MM.1S (cell line): ENCODE data around the gene DNER.

Experiments
- DNase-seq: peaks from one replicate; pipeline ENCODE4 v3.0.0-alpha.2; 2015
- H2AFZ ChIP-seq: fragments of 300-600 bp; sonication (generic); 2 replicates; pipeline ENCODE4 v1.6.0; 2016; ENCODE audit warnings: antibody characterized with exemption, low read length
- H3F3A ChIP-seq: fragments of 300-600 bp; sonication (generic); 2 replicates; pipeline ENCODE4 v1.6.1; 2016; ENCODE audit warnings: mild to moderate bottlenecking, antibody characterized with exemption, low read length, moderate library complexity, mixed read lengths; ENCODE audit not compliant: insufficient read depth
- H3K27ac ChIP-seq: fragments of 300-600 bp; sonication (generic); 2 replicates; pipeline ENCODE4 v1.5.1; 2016; ENCODE audit warnings: mild to moderate bottlenecking, low read length
- H3K27me3 ChIP-seq: fragments of 300-600 bp; sonication (generic); replicated peaks from 2 replicates; pipeline ENCODE4 v1.6.0; 2016; ENCODE audit warnings: low read length; ENCODE audit not compliant: insufficient read depth
- H3K36me3 ChIP-seq: fragments of 300-600 bp; sonication (generic); replicated peaks from 2 replicates; pipeline ENCODE4 v1.6.1; 2016; ENCODE audit warnings: mild to moderate bottlenecking, low read length, mixed read lengths; ENCODE audit not compliant: insufficient read depth
- H3K4me1 ChIP-seq: fragments of 300-600 bp; sonication (generic); 2 replicates; pipeline ENCODE4 v1.6.1; 2016; ENCODE audit warnings: low read length, mixed read lengths
- H3K4me2 ChIP-seq: fragments of 300-600 bp; sonication (generic); 2 replicates; pipeline ENCODE4 v1.6.0; 2016; ENCODE audit warnings: low read depth, low read length
- H3K4me3 ChIP-seq: fragments of 300-600 bp; sonication (generic); 2 replicates; pipeline ENCODE4 v1.5.1; 2016; ENCODE audit warnings: low read length, mixed read lengths
- H3K79me2 ChIP-seq: fragments of 300-600 bp; sonication (generic); 2 replicates; pipeline ENCODE4 v1.6.1; 2016; ENCODE audit warnings: mixed run types, low read length, mixed read lengths
- H3K9ac ChIP-seq: fragments of 300-600 bp; sonication (generic); 2 replicates; pipeline ENCODE4 v1.6.1; 2016; ENCODE audit warnings: low read length, mixed read lengths
- H3K9me2 ChIP-seq: fragments of 300-600 bp; sonication (generic); replicated peaks from 2 replicates; pipeline ENCODE4 v1.6.1; 2016; ENCODE audit warnings: mild to moderate bottlenecking, low read length, mixed read lengths; ENCODE audit not compliant: insufficient read depth
- H3K9me3 ChIP-seq: fragments of 300-600 bp; sonication (generic); replicated peaks from 2 replicates; pipeline ENCODE4 v1.6.1; 2016; ENCODE audit warnings: mild to moderate bottlenecking, low read length, mixed read lengths; ENCODE audit not compliant: insufficient read depth
- H4K20me1 ChIP-seq: fragments of 300-600 bp; sonication (generic); 2 replicates; pipeline ENCODE4 v1.6.1; 2016; ENCODE audit warnings: mild to moderate bottlenecking, low read length, moderate library complexity, mixed read lengths; ENCODE audit not compliant: insufficient read depth
- EZH2 ChIP-seq: fragments of 300-600 bp; sonication (generic); optimal IDR thresholded peaks from 2 replicates; pipeline ENCODE3; 2017; ENCODE audit warnings: low read depth, mild to moderate bottlenecking, antibody characterized with exemption, low read length, mixed read lengths
- EZH2phosphoT487 ChIP-seq: fragments of 300-600 bp; sonication (generic); IDR thresholded peaks from 2 replicates; pipeline ENCODE4 v1.6.1; 2018; ENCODE audit warnings: antibody characterized with exemption, low read length
- TF ChIP-seq, protein P1 (sequence below): fragments of 300-600 bp; sonication (generic); IDR thresholded peaks from 2 replicates; pipeline ENCODE4 v1.5.1; 2016; ENCODE audit warnings: antibody characterized with exemption, low read length, mixed read lengths

DNER gene

DNA sequence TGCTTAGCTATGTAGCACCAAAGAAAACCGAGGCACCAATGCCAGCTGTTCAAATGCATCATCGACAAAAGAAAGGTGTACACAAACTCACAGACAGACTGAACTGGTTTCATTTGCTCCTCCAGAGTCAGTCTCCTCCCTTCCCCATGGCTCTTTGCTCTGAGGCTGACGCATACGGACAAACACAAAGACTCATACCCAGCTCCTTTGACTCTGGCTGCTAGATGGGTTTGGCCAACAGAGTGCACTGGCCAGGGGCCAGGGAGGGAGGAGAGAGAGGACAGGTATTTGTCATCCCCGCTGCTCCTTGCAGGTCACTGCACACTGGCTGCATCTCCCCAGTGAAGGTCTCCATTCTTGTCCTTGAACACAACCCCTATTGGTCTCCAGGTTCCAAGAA lies 40.7 kb downstream of the DNER start:
- Histone ChIP-seq H3K27me3 (no peaks in the 10 kb centered on the region), H3K36me3 (no peaks in the 10 kb centered on the region), H3K4me3 (no peak overlapping the region), H4K20me1 (no peaks in the 10 kb centered on the region), H3K27ac (no peak overlapping the region), H3K9me3 (no peaks in the 10 kb centered on the region), H3K4me1 (no peaks in the 10 kb centered on the region), H3K9ac (no peak overlapping the region), H3K9me2 (no peaks in the 10 kb centered on the region), H3K79me2 (no peaks in the 10 kb centered on the region), H3K4me2 (no peak overlapping the region), H3F3A (no peaks in the 10 kb centered on the region), H2AFZ (no peak overlapping the region)
- no peak for DNase-seq
- TF ChIP-seq EZH2 (no peak), EZH2phosphoT487 (no peak)
- TF ChIP-seq, protein P1, sequence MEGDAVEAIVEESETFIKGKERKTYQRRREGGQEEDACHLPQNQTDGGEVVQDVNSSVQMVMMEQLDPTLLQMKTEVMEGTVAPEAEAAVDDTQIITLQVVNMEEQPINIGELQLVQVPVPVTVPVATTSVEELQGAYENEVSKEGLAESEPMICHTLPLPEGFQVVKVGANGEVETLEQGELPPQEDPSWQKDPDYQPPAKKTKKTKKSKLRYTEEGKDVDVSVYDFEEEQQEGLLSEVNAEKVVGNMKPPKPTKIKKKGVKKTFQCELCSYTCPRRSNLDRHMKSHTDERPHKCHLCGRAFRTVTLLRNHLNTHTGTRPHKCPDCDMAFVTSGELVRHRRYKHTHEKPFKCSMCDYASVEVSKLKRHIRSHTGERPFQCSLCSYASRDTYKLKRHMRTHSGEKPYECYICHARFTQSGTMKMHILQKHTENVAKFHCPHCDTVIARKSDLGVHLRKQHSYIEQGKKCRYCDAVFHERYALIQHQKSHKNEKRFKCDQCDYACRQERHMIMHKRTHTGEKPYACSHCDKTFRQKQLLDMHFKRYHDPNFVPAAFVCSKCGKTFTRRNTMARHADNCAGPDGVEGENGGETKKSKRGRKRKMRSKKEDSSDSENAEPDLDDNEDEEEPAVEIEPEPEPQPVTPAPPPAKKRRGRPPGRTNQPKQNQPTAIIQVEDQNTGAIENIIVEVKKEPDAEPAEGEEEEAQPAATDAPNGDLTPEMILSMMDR = no peak

DNA sequence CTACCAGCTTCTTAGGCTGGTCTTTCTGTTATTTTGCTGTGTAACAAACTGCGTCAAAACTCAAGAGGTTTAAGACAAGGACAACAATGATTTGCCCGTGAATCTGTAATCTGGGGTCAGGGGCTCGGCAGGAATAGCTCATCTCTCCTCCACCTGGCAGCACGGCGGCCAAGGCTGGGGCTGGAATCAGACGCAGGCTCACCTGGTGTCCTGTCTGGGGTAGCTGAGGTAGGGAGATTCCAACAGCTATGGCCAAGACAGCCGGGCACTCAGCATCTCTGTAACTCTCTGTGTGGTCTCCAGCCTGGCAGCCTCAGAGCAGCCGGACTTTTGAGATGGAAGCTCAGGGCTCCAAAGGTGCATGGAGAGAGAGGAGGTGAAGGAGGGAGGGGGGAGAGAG lies 42.3 kb downstream of the DNER start:
- Histone ChIP-seq H3K4me3 (no peak overlapping the region), H3K9ac (no peak overlapping the region), H3K79me2 (no peaks in the 10 kb centered on the region), H3K27me3 (no peaks in the 10 kb centered on the region), H4K20me1 (no peaks in the 10 kb centered on the region), H3F3A (no peaks in the 10 kb centered on the region), H3K9me2 (no peaks in the 10 kb centered on the region), H3K4me2 (no peak overlapping the region), H3K9me3 (no peaks in the 10 kb centered on the region), H3K4me1 (no peaks in the 10 kb centered on the region), H3K27ac (no peak overlapping the region), H2AFZ (no peak overlapping the region), H3K36me3 (no peaks in the 10 kb centered on the region)
- TF ChIP-seq EZH2phosphoT487 = no peak
- TF ChIP-seq EZH2 = no peak
- TF ChIP-seq, protein P1 = no peak
- DNase-seq = no peak

DNA sequence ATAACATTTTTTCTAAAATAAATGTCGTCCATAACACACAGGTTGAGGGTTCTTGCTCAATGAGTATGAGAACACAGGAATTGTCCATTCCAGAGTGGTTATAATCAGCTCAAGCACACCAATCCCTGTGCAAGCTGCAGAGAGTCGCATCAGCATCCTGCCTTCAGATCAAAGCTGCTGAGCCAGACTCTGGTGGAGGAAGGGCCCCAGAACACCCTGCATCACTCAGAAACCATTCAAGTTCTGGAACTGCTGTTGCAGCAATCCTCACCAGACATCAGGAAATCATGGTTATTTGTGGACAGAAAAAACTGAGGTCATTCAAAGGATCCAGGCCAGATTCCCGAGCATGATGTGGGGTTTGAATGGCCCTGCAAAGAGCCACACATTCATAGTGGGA lies 44.5 kb downstream of the DNER start:
- Histone ChIP-seq H3K9ac (no peak overlapping the region), H3K4me2 (no peak overlapping the region), H3K9me2 (no peaks in the 10 kb centered on the region), H3K9me3 (no peaks in the 10 kb centered on the region), H3K27ac (peak overlapping the region; percentile 12; the same call in 1 of the 2 replicates), H2AFZ (no peak overlapping the region), H3K79me2 (no peaks in the 10 kb centered on the region), H3K4me3 (no peak overlapping the region), H4K20me1 (no peaks in the 10 kb centered on the region), H3F3A (no peaks in the 10 kb centered on the region), H3K27me3 (no peaks in the 10 kb centered on the region), H3K4me1 (no peaks in the 10 kb centered on the region), H3K36me3 (no peaks in the 10 kb centered on the region)
- peak; percentile 64 for DNase-seq
- TF ChIP-seq EZH2phosphoT487 (no peak), EZH2 (no peak)
- TF ChIP-seq, protein P1 = no peak
